NB4 (cell line): ENCODE results near the gene PITPNC1.

Experiments used
- CTCF ChIP-seq: IDR thresholded peaks from one replicate; pipeline ENCODE4 v1.5.1; 2012; ENCODE audit warnings: low read depth, low read length
- MYC ChIP-seq: IDR thresholded peaks from 2 replicates; pipeline ENCODE4 v1.6.1; 2011; ENCODE audit warnings: low read depth, low read length

GRCh38 chr17:67467500-67468455 is 90.7 kb downstream of the PITPNC1 start:
- no peak for TF ChIP-seq CTCF
- no peak for TF ChIP-seq MYC
